NCI-H128 (cell line): ENCODE data around the gene EPB41L2.
"Not testable (repeated sequence)": the region's sequence is repeated elsewhere in the genome, so short reads cannot be mapped to it uniquely, and the experiment has no call there.

Source experiments
- DNase-seq: peaks from one replicate; lab custom pipeline; 2025; ENCODE audit not compliant: unreplicated experiment; lab: John Stamatoyannopoulos, UW

Gene EPB41L2

GRCh38 chr6:131063028-131063763 lies at the start of gene EPB41L2:
TSS of gene EPB41L2 (minus strand) at chr6:131063245. CDS start at chr6:130956485, 106,760 bp downstream.
- no peak for DNase-seq

DNA sequence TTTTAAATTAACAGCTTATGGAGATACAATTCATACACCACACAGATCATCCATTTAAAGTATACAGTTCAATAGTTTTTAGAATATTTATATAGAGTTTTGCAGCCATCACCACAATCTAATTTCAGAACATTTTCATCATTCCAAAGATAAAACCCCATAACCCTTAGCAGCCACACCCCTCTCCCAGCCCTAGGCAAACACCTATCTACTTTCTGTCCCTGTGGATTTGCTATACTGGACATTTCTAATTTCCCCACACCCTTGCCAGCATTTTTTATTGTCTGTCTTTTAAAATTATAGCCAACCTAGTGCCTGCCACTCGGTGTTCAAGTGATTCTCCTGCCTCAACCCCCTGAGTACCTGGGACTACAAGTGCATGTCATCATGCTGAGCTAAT lies 49.2 kb upstream of the EPB41L2 start:
- DNase-seq, result no peak

DNA sequence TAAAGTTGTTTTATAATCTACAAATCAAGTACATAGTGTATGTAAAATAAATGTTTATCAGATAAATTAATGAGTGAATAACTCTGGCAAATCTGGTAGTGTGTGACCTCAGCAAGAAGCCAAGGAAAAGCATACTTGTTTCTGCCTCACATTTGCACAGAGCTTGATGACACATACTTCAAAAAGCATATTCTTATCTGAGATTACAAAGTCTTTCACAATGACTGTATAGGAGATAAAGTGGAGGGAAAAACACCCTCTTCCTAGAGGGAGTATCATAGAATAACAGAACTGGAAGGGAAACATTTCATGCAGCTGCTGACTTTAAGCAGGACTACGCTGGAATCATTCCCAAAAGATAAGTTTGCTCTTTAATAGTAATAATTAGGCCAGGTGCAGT lies 44.1 kb upstream of the EPB41L2 start:
- no peak for DNase-seq

GRCh38 chr6:131103901-131104300 lies 40.9 kb upstream of the EPB41L2 start:
- DNase-seq, result no peak

- no peak for DNase-seq
These were observed 40.3 kb upstream of the EPB41L2 start for GRCh38 chr6:131103296-131103695.

- DNase-seq, result no peak
These were observed 39.1 kb upstream of the EPB41L2 start for GRCh38 chr6:131101911-131102680.

DNA sequence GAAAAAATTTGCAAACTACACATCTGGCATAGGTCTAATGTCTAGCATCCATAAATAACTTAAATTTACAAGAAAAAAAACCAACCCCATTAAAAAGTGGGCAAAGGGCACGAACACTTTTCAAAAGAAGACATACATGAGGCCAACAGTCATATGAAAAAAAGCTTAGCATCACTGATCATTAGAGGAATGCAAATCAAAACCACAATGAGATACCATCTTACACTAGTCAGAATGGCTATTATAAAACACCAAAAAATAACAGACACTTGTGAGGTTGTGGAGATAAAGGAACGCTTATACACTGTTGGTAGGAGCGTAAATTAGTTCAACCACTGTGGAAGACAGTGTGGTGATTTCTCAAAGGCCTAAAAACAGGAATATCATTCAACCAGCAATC lies 33.7 kb upstream of the EPB41L2 start:
- DNase-seq, result no peak

DNA sequence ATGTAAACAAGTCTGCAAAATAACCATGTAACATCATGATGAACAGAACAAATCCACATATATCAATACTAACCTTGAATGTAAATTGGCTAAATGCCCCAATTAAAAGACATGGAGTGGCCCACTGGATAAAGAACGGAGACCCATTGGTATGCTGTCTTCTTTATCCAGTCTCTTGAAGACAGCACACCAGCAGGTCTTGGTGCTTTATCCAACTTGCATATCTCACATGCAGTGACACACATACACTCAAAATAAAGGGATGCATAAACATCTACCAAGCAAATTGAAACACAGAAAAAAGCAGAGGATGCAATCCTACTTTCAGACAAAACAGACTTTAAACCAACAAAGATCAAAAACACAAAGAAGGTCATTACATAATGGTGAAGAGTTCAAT lies 30.3 kb upstream of the EPB41L2 start:
- DNase-seq, result no peak

DNA sequence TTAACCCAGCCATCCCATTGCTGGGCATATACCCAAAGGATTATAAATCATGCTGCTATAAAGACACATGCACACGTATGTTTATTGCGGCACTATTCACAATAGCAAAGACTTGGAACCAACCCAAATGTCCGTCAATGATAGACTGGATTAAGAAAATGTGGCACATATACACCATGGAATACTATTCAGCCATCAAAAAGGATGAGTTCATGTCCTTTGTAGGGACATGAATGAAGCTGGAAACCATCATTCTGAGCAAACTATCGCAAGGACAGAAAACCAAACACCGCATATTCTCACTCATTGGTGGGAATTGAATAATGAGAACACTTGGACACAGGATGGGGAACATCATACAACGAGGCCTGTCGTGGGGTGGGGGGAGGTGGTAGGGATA lies 28.9 kb upstream of the EPB41L2 start:
- not testable (repeated sequence) for DNase-seq

DNA sequence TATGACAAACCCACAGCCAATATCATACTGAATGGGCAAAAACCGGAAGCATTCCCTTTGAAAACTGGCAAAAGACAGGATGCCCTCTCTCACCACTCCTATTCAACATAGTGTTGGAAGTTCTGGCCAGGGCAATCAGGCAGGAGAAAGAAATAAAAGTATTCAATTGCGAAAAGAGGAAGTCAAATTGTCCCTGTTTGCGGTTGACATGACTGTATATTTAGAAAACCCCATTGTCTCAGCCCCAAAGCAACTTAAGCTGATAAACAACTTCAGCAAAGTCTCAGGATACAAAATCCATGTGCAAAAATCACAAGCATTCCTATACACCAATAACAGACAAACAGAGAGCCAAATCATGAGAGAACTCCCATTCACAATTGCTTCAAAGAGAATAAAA lies 27.3 kb upstream of the EPB41L2 start:
- not testable (repeated sequence) for DNase-seq

GRCh38 chr6:131084982-131085381 lies 21.9 kb upstream of the EPB41L2 start:
- DNase-seq, result no peak

DNA sequence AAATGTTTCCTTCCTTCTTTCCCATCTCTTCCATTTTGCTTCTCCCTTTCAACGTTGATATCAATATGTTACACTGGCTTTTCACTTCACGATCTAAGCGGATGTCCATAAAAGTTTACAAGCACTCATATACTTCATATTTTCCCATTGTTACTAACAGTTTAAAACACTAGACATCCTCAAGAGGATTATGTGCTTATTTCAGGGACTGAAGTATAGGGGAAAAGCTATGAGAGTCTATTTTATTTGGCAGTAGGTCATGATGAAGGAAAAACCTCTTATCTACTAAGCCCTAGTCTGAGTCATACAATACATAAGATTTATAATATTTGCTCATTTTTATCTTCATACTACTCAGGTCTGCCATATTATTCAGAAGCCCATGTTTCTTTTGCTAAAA lies 20.6 kb upstream of the EPB41L2 start:
- DNase-seq, result no peak

GRCh38 chr6:131082335-131082734 lies 19.3 kb upstream of the EPB41L2 start:
- no peak for DNase-seq

DNA sequence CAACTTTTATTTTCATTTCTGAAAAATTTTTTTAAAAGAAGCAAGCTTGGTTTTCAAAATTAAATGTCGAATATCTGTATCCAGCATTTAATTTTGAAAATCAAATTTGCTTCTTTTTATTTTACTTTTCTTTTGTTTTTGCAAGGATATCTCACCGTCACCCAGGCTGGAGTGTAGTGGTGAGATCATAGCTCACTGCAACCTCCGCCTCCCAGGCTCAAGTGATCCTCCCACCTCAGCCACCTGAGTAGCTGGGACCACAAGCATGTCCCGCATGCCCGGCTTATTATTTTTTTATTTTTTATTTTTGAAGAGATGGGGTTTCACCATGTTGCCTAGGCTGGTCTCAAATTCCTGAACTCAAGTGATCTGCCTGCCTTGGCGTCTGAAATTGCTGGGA lies 17.0 kb upstream of the EPB41L2 start:
- DNase-seq, result no peak

GRCh38 chr6:131073577-131073976 lies 10.5 kb upstream of the EPB41L2 start:
- no peak for DNase-seq

GRCh38 chr6:131070061-131070460 lies 7.0 kb upstream of the EPB41L2 start:
- DNase-seq, result no peak

GRCh38 chr6:131068165-131068564 lies 5.1 kb upstream of the EPB41L2 start:
- DNase-seq, result no peak

DNA sequence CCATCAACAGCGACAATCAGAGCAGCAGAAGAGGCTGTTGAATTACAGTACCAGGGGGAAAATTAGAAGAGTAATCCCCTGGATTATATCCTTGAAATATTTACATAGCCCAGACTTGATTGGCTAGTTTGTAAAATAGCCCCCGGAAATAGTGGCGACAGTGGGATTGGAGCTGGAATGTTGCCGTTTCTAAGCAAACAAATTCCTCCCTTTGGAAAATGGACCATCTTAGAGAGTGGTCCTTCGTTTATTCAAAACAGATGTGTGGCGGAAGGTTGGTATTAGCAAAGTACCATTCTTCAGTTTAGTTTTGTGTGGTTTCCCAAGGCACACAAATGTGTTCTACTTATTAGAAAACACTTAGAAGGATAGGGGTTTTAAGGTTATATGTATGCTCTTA lies 4.5 kb upstream of the EPB41L2 start:
- DNase-seq, result no peak

DNA sequence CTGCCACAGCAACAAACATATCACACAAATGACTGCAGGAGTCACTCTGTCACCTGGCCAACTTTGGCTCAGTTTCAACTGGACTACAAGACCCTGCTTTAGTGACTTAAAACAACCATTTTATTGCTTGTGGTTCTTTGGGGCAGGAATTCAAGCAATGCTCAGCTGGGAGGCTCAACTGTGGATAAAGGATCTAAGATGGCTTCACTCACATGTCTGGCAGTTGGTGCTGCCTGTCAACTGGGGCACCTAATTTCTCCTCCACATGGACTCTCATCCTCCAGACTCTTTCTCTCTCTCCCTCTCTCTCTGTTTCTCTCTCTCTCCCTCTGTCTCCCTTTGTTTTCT lies 2.8 kb upstream of the EPB41L2 start:
- DNase-seq, result no peak

GRCh38 chr6:131065112-131065823 lies 2.2 kb upstream of the EPB41L2 start:
- DNase-seq, result no peak

- no peak for DNase-seq
These were observed 773 bp upstream of the EPB41L2 start for GRCh38 chr6:131063764-131064272.
